HPDE6-E6E7 (cell line): ENCODE measurements around the gene ATP6V0D1.
"Not testable (repeated sequence)": the region's sequence is repeated elsewhere in the genome, so short reads cannot be mapped to it uniquely, and the experiment has no call there.

Experiments
- DNase-seq: peaks from one replicate; pipeline ENCODE4 v3.0.0; 2011; ENCODE audit warnings: missing footprints; ENCODE audit errors: extremely low spot score

ATP6V0D1 gene

DNA sequence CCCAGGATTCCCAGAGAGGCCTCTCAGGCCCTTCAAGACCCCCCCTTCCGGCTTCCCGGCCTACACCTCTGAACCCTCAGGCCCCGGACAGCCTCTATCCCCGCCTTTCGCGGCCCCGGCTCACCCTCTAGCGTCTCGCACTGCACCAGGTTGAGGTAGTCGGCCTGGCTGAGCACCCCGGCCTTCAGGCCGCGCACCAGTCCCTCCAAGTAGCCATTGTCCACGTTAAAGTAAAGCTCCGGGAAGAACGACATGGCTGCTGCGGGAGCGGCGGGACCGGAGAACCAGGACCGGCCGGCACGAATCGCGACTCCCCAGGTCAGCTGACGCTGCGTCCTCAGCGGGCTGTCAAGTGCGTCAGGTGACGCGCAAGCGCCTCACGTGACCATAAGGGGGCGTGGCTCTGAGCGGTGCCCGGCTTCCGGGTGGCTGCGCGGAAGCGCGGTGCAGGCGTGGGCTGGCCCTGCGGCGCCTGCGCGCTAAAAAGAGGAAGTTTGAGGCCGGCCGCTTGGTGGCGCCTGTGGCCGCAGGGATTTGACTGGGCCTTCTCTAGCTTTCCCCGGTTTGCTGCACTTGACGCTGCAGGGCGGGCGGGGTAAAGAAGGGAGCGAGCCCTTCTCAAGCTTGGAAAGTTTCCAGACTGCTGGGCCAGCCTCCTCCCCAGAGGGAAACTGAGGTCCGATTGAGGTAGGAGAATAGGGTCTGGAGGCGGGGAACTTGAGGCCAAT is at the start of gene ATP6V0D1:
Gene ATP6V0D1, minus strand, starts transcription at position 325 of the 728 bp plus-strand sequence. Its CDS starts 71 bp downstream, at position 254.
- peak; percentile 100 for DNase-seq

DNA sequence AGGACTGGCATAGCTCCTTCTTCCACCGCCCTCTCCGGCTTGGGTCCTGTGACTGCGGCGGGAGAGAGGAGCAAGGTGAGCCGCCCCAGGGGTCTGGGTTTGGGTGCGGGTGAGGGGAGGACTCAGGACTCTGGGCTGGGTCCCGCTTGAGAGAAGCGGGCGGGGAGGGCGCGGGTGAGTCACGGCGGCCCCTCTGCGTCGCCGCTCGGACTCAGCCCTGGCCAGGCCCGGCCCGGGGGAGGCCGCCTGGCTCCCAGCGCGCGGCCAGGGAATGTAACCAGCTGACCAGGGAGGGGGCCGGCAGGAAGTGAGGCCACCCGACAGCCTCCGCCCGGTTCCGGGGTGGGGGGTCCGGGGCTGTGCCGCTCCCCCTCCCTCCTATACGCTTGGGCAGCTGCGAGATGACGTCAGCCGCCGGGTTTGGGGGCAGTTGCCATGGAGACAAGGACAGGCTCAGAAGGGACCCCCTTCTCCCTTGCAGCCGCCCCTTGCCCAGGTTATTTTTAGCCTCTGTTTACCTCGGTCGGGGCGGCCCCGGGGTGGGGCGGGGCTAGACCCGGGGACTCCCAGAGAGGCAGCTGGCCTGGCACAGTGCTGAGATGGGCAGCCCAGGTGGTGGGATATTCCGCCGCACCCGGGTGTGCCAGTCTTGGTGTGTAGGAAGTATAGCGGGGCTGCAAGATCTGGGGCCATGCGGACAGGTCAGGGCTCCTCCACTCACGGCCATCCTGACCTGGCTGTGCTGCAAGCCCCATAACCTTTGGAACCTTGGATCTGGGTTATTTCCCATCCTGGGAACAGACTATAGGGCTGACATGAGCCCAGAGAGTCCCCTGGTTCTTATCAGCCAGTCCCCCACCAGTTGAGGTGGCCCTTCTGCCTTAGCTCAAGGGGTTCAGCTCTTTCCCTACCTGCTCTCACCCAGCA is 49.3 kb upstream of the ATP6V0D1 start:
- no peak for DNase-seq

DNA sequence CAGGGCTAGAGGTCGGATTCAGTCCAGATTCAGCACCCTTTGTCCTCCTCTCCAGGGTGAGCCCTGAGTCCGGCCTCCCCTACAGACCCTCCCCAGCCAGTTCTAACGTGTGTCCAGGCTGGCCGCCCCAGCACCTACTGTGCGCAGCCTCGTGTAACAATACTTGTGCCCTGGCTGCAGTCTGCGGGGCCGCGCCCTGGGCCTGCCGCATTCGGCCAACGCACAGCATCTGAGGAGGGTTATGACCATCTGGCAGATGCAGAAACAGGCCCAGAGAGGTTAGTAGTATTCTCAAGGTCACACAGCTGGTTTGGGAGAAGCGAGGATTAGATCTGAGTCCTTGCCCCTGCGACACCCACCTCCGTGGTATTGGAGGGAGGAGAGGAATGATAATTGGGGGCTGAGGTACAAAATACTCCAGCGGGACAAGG is 48.6 kb upstream of the ATP6V0D1 start:
- no peak for DNase-seq

- peak; percentile 72 for DNase-seq
Measured at GRCh38 chr16:67528870-67529581, 48.1 kb upstream of the ATP6V0D1 start.

- no peak for DNase-seq
Measured at GRCh38 chr16:67528222-67528869, 47.4 kb upstream of the ATP6V0D1 start, which contains the start of gene RIPOR1. TSS of gene RIPOR1 (plus strand) at chr16:67528829. CDS start at chr16:67538447, 9,618 bp downstream.

DNA sequence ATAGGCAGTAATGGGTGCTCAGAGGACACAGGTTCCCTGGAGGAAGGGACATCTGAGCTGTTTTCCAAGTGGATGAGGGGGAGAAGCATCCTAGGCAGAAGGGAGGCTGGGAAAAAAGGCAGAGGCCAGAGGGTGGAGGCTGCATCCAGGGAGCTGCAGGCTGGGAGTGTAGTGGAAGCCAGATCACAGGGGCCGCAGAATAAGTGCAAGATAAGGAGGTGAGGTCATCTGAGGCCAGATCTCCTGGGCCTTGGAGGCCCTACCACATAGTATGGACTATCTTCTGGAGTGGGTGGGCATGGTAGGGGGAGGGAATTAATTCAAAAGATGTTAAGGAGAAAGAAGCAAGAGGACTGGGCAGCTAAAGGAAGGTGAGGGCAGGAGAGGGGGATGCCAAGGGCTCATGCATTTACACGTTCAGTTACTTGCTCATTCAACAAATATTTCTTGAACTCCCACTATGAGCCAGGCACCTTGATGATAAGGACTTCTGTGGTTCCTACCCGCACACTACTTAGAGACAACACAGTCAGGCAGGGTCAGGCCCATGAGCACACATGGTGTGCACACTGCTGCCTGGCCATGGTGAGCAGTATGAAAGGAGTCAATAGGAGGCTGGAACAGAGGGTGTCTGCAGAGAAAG is 45.3 kb upstream of the ATP6V0D1 start:
- DNase-seq: no peak

GRCh38 chr16:67525176-67525860 is 44.4 kb upstream of the ATP6V0D1 start:
- DNase-seq: no peak

DNA sequence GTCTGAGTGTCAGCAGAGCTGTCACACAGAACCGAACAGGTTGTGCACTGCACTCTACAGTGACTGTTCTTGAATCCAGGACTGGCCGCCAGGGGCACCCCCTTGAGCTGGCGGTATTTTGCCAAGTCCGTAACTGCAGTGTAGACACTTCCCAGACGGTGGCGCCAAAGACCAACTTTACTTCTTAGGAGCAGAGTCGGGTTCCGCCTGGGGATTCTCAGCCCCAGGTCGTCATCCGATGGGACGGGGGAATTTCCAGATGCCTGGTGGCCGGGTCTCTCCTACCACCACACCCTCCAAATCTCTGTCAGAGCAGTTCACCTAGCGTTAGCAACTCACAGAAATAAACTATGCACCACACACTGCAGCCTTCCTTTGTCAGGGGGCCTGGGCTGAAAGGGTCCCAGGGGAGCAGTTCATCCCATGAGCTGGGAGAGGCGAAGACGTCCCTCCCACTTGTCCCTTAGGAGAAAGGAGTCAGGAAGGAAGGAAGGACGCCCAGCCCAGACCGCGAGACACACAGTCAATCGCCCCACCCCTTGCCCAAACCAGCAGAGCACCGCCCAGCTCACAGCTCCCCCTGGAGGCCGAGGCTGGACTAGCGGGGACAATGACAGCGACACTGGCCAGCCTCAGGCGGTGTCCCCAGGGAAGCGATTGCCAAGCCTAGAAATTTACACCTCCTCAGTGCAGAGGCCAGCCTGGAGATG is 40.3 kb upstream of the ATP6V0D1 start:
- peak; percentile 99 for DNase-seq

DNA sequence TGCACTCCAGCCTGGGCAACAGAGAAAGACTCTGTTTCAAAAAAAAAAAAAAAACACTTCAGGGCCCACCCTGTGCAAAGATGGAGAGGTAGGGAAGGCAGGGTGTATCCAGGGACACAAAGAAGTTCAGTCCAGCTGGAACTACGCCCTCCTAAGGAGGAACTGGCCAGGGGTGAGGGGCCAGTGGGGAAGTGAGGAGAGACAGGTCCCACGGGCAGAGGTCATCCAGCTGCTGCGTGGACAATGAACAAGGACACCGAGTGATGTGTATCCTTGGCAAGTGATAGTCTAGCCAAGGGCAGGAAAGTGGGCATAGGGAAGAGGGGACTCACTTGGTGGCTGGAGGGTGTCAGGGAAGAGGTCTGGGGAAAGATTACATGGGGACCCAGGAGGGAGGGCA is 38.3 kb upstream of the ATP6V0D1 start:
- no peak for DNase-seq

DNA sequence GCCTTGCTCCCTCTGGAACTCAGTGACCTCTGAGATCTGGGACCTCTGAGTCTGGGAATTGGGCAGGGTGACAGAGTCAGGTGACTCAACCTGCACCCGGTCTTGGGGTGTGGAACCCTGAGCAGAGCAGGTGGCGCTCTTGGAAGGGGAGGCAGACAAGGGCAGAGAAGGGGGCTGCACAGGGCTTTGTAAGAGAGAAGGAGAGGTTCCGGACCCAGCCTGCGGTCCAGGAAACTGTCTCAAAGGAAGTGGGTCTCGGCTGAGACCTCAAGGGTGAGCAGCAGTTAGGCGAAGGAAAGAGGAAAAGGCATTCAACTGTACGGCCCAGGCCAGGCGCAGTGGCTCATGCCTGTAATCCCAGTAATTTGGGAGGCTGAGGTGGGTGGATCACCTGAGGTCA is 37.7 kb upstream of the ATP6V0D1 start:
- no peak for DNase-seq

GRCh38 chr16:67517661-67518423 is 36.9 kb upstream of the ATP6V0D1 start:
- DNase-seq: no peak

DNA sequence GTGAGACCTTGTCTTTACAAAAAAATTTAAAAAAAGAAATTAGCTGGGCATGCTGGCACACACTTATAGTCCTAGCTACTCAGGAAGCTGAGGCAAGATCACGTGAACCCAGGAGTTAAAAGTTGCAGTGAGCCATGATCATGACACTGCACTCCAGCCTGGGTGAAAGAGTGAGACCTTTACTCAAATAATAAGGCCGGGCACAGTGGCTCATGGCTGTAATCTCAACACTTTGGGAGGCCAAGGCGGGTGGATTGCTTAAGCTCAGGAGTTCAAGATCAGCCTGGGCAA is 36.1 kb upstream of the ATP6V0D1 start:
- DNase-seq: no peak

DNA sequence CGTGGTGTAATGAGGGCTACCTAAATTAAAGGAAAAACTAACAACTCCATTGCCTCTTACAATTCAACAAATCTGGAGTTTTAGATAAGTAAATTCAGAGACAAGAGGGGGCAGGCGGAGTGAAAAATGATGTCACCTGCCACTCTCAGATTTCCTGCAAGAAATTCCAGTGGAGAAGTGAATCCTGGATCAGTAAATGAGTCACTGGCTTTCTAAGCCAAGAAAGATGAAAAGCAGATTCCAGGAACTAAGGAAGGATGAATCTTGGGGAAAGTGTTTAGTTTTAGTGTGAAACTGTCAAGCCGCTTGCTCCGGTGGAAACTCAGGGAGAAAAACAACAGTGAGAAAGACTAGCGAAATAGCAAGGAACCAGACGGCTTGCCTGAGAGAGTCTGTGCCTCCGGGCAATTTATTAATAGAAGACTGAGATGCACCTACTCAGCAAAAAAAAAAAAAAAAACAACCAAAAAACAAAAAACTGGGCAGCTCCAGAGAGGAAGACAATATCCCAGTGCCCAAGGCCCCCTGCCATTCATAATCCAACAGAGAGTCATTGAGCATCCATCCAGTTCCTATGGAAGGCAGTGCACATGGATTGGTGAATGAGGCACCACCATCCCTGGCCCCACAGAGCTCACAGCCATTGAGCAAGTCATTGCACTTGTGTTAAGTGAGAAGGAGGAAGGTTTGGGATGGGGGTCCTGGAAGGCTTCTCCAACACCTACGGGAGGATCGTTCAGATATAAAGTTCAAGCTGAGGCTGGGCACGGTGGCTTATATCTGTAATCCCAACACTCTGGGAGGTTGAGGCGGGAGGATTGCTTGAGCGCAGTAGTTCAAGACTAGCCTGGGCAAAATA is 35.6 kb upstream of the ATP6V0D1 start:
- no peak for DNase-seq

- no peak for DNase-seq
Measured at GRCh38 chr16:67514382-67514828, 33.4 kb upstream of the ATP6V0D1 start.

GRCh38 chr16:67513892-67514291 is 32.9 kb upstream of the ATP6V0D1 start:
- not testable (repeated sequence) for DNase-seq

- DNase-seq: no peak
Measured at GRCh38 chr16:67509016-67509415, 28.1 kb upstream of the ATP6V0D1 start.

- DNase-seq: no peak
Measured at GRCh38 chr16:67506468-67506867, 25.5 kb upstream of the ATP6V0D1 start.
